ENCODE results near the gene CATSPERZ. TPM values are rescaled to one million over a fixed set of nuclear protein-coding genes. Genes with fewer than 3 reads are reported as not detected.

Gene CATSPERZ
- 2.2 to 3.2 TPM (median 2.6 TPM) in 5 replicates for total RNA-seq (2022; extraction: Qiagen RNA extraction)

GRCh38 chr11:64299847-64300648, at the start of gene CATSPERZ:
Gene CATSPERZ (plus strand): TSS chr11:64300358. CDS start chr11:64300411, 53 bp downstream.

GRCh38 chr11:64251016-64251752, 49.0 kb upstream of the CATSPERZ start, which contains the start of gene PLCB3:
Gene PLCB3 (plus strand): TSS chr11:64251530. CDS start chr11:64251650, 120 bp downstream.

GRCh38 chr11:64284048-64284961, 15.9 kb upstream of the CATSPERZ start, which contains the start of gene BAD:
Gene BAD (minus strand): TSS chr11:64284665. CDS start chr11:64284368, 297 bp downstream.

GRCh38 chr11:64284962-64285884, 14.9 kb upstream of the CATSPERZ start, which contains the start of gene GPR137:
Gene GPR137 (plus strand): TSS chr11:64285848. CDS start chr11:64286525, 677 bp downstream.

DNA sequence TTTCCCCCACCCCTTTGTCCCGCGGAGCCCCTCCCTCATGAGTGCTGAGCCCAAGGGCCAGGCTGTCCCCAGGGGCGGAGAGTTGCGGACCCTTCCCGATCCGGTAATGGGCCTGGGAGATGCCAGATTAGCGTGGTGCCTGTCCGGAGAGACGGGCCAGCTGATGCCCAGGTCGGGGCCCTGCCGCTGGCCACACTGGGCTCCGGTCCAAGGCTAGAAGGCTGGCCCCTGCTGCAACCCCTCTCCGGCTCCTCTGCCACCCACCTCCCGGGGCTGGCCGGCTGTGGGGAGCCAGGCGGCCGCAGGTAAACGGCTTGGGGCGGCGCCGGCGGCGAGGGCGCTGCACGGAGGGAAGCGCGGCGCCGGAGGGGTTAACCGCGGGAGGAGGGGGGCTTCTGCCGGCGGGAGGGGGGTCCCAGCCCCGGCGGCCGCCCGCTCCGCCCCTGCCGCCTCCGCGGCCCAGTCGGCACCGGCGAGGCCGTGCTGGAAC, 8.9 kb upstream of the CATSPERZ start, which contains the start of gene KCNK4:
Gene KCNK4 (plus strand): TSS at position 41 of the 490 bp plus-strand sequence. CDS start 1,717 bp downstream, outside the sequence.

GRCh38 chr11:64305075-64305690, 5.0 kb downstream of the CATSPERZ start, which contains the start of gene ESRRA:
Gene ESRRA (plus strand): TSS chr11:64305524. CDS start chr11:64307180, 1,656 bp downstream.

GRCh38 chr11:64317325-64317960, 17.3 kb downstream of the CATSPERZ start, which contains the start of gene TRMT112:
Gene TRMT112 (minus strand): TSS chr11:64317559. CDS start chr11:64317526, 33 bp downstream.

GRCh38 chr11:64317961-64318765, 18.0 kb downstream of the CATSPERZ start, which contains the start of gene PRDX5:
Gene PRDX5 (plus strand): TSS chr11:64318121. CDS start chr11:64318216, 95 bp downstream.

GRCh38 chr11:64339754-64340408, 39.7 kb downstream of the CATSPERZ start, which contains the start of gene CCDC88B:
Gene CCDC88B (plus strand): TSS chr11:64340204. CDS start chr11:64340267, 63 bp downstream.

Other genes starting within 250 kb of the CATSPERZ start
- 8.9 to 15.3 TPM (median 13.1 TPM) in 5 replicates for gene MACROD1, start 134.2 kb upstream of the CATSPERZ start, total RNA-seq (2022; extraction: Qiagen RNA extraction)
- gene STIP1, start 114.2 kb upstream of the CATSPERZ start, total RNA-seq (2022; extraction: Qiagen RNA extraction), result 213 to 262 TPM (median 229 TPM) in 5 replicates
- 0.85 to 3.0 TPM (median 1.3 TPM) in 5 replicates for gene FERMT3, start 93.6 kb upstream of the CATSPERZ start, total RNA-seq (2022; extraction: Qiagen RNA extraction)
- gene TRPT1, start 74.2 kb upstream of the CATSPERZ start, total RNA-seq (2022; extraction: Qiagen RNA extraction), result 15.6 to 26.8 TPM (median 25.0 TPM) in 5 replicates
- gene NUDT22, start 74.1 kb upstream of the CATSPERZ start, total RNA-seq (2022; extraction: Qiagen RNA extraction), result 31.4 to 40.3 TPM (median 38.4 TPM) in 5 replicates
- gene DNAJC4, start 69.8 kb upstream of the CATSPERZ start, total RNA-seq (2022; extraction: Qiagen RNA extraction), result 17.5 to 23.5 TPM (median 21.8 TPM) in 5 replicates
- 32.0 to 52.7 TPM (median 48.0 TPM) in 5 replicates for gene VEGFB, start 65.8 kb upstream of the CATSPERZ start, total RNA-seq (2022; extraction: Qiagen RNA extraction)
- 125 to 146 TPM (median 138 TPM) in 5 replicates for gene FKBP2, start 59.3 kb upstream of the CATSPERZ start, total RNA-seq (2022; extraction: Qiagen RNA extraction)
- gene PPP1R14B, start 53.4 kb upstream of the CATSPERZ start, total RNA-seq (2022; extraction: Qiagen RNA extraction), result 208 to 384 TPM (median 359 TPM) in 5 replicates
- gene PLCB3, start 48.8 kb upstream of the CATSPERZ start, total RNA-seq (2022; extraction: Qiagen RNA extraction), result 17.0 to 23.5 TPM (median 19.6 TPM) in 5 replicates
- gene BAD, start 15.7 kb upstream of the CATSPERZ start, total RNA-seq (2022; extraction: Qiagen RNA extraction), result 72.5 to 96.8 TPM (median 92.7 TPM) in 5 replicates
- 32.9 to 50.2 TPM (median 46.3 TPM) in 5 replicates for gene GPR137, start 14.5 kb upstream of the CATSPERZ start, total RNA-seq (2022; extraction: Qiagen RNA extraction)
- 0.07 to 0.14 TPM in 2 of 5 replicates, not detected in the others for gene KCNK4, start 9.1 kb upstream of the CATSPERZ start, total RNA-seq (2022; extraction: Qiagen RNA extraction)
- 38.1 to 59.3 TPM (median 55.6 TPM) in 5 replicates for gene ESRRA, start 5.2 kb downstream of the CATSPERZ start, total RNA-seq (2022; extraction: Qiagen RNA extraction)
- 377 to 453 TPM (median 410 TPM) in 5 replicates for gene TRMT112, start 17.2 kb downstream of the CATSPERZ start, total RNA-seq (2022; extraction: Qiagen RNA extraction)
- 370 to 500 TPM (median 472 TPM) in 5 replicates for gene PRDX5, start 17.8 kb downstream of the CATSPERZ start, total RNA-seq (2022; extraction: Qiagen RNA extraction)
- gene CCDC88B, start 39.8 kb downstream of the CATSPERZ start, total RNA-seq (2022; extraction: Qiagen RNA extraction), result 8.6 to 10.5 TPM (median 10.2 TPM) in 5 replicates
- gene RPS6KA4, start 58.8 kb downstream of the CATSPERZ start, total RNA-seq (2022; extraction: Qiagen RNA extraction), result 50.3 to 66.1 TPM (median 60.0 TPM) in 5 replicates